BE2C (cell line): ENCODE data around the gene LPCAT3.

ENCODE experiments used
- DNase-seq: peaks from one replicate; pipeline ENCODE4 v3.0.0-alpha.2; 2020
- H3K27me3 ChIP-seq: fragments of 250-450 bp; sonication (Bioruptor Pico); 2 replicates; pipeline ENCODE4 v1.5.1; 2020; ENCODE audit warnings: mild to moderate bottlenecking
- H3K36me3 ChIP-seq: fragments of 250-450 bp; sonication (Bioruptor Pico); 2 replicates; pipeline ENCODE4 v1.5.1; 2020; ENCODE audit warnings: mild to moderate bottlenecking
- H3K4me1 ChIP-seq: fragments of 250-450 bp; sonication (Bioruptor Pico); 2 replicates; pipeline ENCODE4 v1.5.1; 2020
- H3K4me3 ChIP-seq: 2 replicates; pipeline ENCODE4 v1.5.1; 2011; ENCODE audit warnings: low read depth, low read length
- H3K9me3 ChIP-seq: fragments of 250-450 bp; sonication (Bioruptor Pico); 2 replicates; pipeline ENCODE4 v1.5.1; 2020
- CTCF ChIP-seq: IDR thresholded peaks from 2 replicates; pipeline ENCODE4 v1.5.1; 2012; ENCODE audit warnings: mild to moderate bottlenecking, low read depth, low read length

The LPCAT3 gene

GRCh38 chr12:6954316-6955107 is 63.8 kb downstream of the LPCAT3 start:
- no peak for DNase-seq
- H3K36me3 ChIP-seq: no peaks in the 10 kb centered on the region
- no peaks in the 10 kb centered on the region for H3K27me3 ChIP-seq
- no peaks in the 10 kb centered on the region for H3K4me1 ChIP-seq
- no peak for TF ChIP-seq CTCF
- no peaks in the 10 kb centered on the region for H3K9me3 ChIP-seq
- H3K4me3 ChIP-seq: no peak overlapping the region

GRCh38 chr12:6953442-6954315 is 64.6 kb downstream of the LPCAT3 start:
- no peaks in the 10 kb centered on the region for H3K4me1 ChIP-seq

GRCh38 chr12:6952863-6953441 is 65.3 kb downstream of the LPCAT3 start:
- TF ChIP-seq CTCF: no peak
- Histone ChIP-seq H3K27me3 (no peaks in the 10 kb centered on the region), H3K36me3 (no peaks in the 10 kb centered on the region), H3K4me1 (no peaks in the 10 kb centered on the region), H3K4me3 (no peak overlapping the region), H3K9me3 (no peaks in the 10 kb centered on the region)
- no peak for DNase-seq

More at GRCh38 chr12:6953442-6954315, 64.6 kb downstream of the LPCAT3 start:
- no peak for DNase-seq
- no peak overlapping the region for H3K4me3 ChIP-seq
- H3K36me3 ChIP-seq: no peaks in the 10 kb centered on the region
- H3K27me3 ChIP-seq: no peaks in the 10 kb centered on the region
- TF ChIP-seq CTCF: no peak
- H3K9me3 ChIP-seq: no peaks in the 10 kb centered on the region

GRCh38 chr12:6952121-6952862 is 66.0 kb downstream of the LPCAT3 start:
- no peak for TF ChIP-seq CTCF
- no peaks in the 10 kb centered on the region for H3K4me1 ChIP-seq
- no peak for DNase-seq
- H3K36me3 ChIP-seq: no peaks in the 10 kb centered on the region
- no peak overlapping the region for H3K4me3 ChIP-seq
- H3K9me3 ChIP-seq: no peaks in the 10 kb centered on the region
- H3K27me3 ChIP-seq: no peaks in the 10 kb centered on the region

- H3K9me3 ChIP-seq: no peaks in the 10 kb centered on the region
- H3K4me3 ChIP-seq: no peak overlapping the region
- no peaks in the 10 kb centered on the region for H3K27me3 ChIP-seq
- no peak for DNase-seq
- H3K36me3 ChIP-seq: no peaks in the 10 kb centered on the region
- no peaks in the 10 kb centered on the region for H3K4me1 ChIP-seq
- no peak for TF ChIP-seq CTCF
Measured at GRCh38 chr12:6951551-6952120, 66.6 kb downstream of the LPCAT3 start.
